HepG2 (cell line): ENCODE measurements around the gene NCAPD2.

ENCODE experiments used
- ASH2L ChIP-seq: fragments of 300-600, 200-600 bp; sonication (generic); IDR thresholded peaks from 2 replicates; pipeline ENCODE4 v1.7.0; 2017; ENCODE audit warnings: low read depth, mild to moderate bottlenecking, moderate library complexity, mixed read lengths, low read length; ENCODE audit not compliant: insufficient read length
- ELF1 ChIP-seq: sonication (generic); formaldehyde crosslinking; IDR thresholded peaks from 2 replicates; pipeline ENCODE4 v1.4.0; 2020; ENCODE audit warnings: missing genetic modification reagents
- EZH2 ChIP-seq: conservative IDR thresholded peaks from 2 replicates; pipeline ENCODE4 v1.6.1; 2012; ENCODE audit warnings: mild to moderate bottlenecking, low read depth, low read length, moderate library complexity
- FOXJ3 ChIP-seq: sonication (generic); formaldehyde crosslinking; IDR thresholded peaks from 2 replicates; pipeline ENCODE4 v1.4.0; 2020; ENCODE audit warnings: missing genetic modification reagents, mild to moderate bottlenecking, borderline replicate concordance
- GABPA ChIP-seq, 2 experiments: IDR thresholded peaks; 2 replicates each; pipeline ENCODE4 v1.6.1; 2011 to 2016; ENCODE audit warnings: low read depth in 2 of 2, low read length in 1 of 2, missing biosample characterization in 1 of 2, missing genetic modification characterization in 1 of 2
- HNRNPUL1 ChIP-seq: fragments of 200-400 bp; formaldehyde crosslinking; IDR thresholded peaks from 2 replicates; pipeline ENCODE4 v1.6.1; 2017; ENCODE audit warnings: low read depth, mild to moderate bottlenecking, low read length, moderate library complexity
- IKZF1 ChIP-seq: fragments of 450-650 bp; IDR thresholded peaks from 2 replicates; pipeline ENCODE4 v1.7.1; 2016
- KDM5A ChIP-seq: fragments of 200-600 bp; sonication (generic); IDR thresholded peaks from 2 replicates; pipeline ENCODE4 v1.7.0; 2018; ENCODE audit warnings: antibody characterized with exemption, mild to moderate bottlenecking, low read length, borderline replicate concordance
- MTA1 ChIP-seq: sonication (generic); formaldehyde crosslinking; IDR thresholded peaks from 2 replicates; pipeline ENCODE4 v1.4.0; 2020; ENCODE audit warnings: missing genetic modification reagents, mild to moderate bottlenecking, borderline replicate concordance
- NFIC ChIP-seq: IDR thresholded peaks from 2 replicates; pipeline ENCODE4 v1.6.1; 2012; ENCODE audit warnings: mild to moderate bottlenecking, low read length, inconsistent platforms
- TF ChIP-seq, protein P1 (sequence below): sonication (generic); formaldehyde crosslinking; IDR thresholded peaks from 2 replicates; pipeline ENCODE4 v1.5.0; 2020; ENCODE audit warnings: mild to moderate bottlenecking, missing genetic modification reagents, moderate library complexity
- TF ChIP-seq, protein P2 (sequence below): sonication (generic); formaldehyde crosslinking; IDR thresholded peaks from 2 replicates; pipeline ENCODE4 v1.8.1; 2023; ENCODE audit warnings: mild to moderate bottlenecking, missing genetic modification reagents
- TF ChIP-seq, protein P3 (sequence below): sonication (generic); formaldehyde crosslinking; IDR thresholded peaks from 2 replicates; pipeline ENCODE4 v1.8.1; 2023; ENCODE audit warnings: mild to moderate bottlenecking, inconsistent platforms, moderate library complexity, missing genetic modification reagents, borderline replicate concordance
- TF ChIP-seq, protein P4 (sequence below): sonication (generic); formaldehyde crosslinking; IDR thresholded peaks from 2 replicates; pipeline ENCODE4 v1.4.0; 2020; ENCODE audit warnings: missing genetic modification reagents

DNA sequence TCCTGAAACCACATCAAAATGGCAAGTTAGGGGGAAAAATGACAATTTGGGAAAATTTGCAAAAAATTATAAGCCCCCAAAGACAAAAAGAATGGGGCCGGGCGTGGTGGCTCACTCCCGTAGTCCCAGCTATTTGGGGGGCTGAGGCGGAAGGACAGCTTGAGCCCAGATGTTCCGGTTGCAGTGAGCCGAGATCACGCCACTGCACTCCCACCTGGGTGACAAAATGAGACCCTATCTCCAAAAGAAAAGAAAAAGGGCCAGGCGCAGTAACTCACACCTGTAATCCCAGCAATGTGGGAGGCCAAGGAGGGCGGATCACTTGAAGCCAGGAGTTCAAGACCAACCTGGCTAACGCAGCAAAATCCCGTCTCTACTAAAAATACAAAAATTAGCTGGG is 21.4 kb upstream of the NCAPD2 start:
- TF ChIP-seq, protein P1, sequence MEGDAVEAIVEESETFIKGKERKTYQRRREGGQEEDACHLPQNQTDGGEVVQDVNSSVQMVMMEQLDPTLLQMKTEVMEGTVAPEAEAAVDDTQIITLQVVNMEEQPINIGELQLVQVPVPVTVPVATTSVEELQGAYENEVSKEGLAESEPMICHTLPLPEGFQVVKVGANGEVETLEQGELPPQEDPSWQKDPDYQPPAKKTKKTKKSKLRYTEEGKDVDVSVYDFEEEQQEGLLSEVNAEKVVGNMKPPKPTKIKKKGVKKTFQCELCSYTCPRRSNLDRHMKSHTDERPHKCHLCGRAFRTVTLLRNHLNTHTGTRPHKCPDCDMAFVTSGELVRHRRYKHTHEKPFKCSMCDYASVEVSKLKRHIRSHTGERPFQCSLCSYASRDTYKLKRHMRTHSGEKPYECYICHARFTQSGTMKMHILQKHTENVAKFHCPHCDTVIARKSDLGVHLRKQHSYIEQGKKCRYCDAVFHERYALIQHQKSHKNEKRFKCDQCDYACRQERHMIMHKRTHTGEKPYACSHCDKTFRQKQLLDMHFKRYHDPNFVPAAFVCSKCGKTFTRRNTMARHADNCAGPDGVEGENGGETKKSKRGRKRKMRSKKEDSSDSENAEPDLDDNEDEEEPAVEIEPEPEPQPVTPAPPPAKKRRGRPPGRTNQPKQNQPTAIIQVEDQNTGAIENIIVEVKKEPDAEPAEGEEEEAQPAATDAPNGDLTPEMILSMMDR (CRISPR knock-in tag): no peak
- TF ChIP-seq MTA1 (CRISPR knock-in tag) (no peak), HNRNPUL1 (no peak), IKZF1 (no peak), FOXJ3 (CRISPR knock-in tag) (no peak), NFIC (no peak), ASH2L (no peak), GABPA (IDR thresholded peaks at IDR 0.05; ENCODE audit: low read depth, low read length) (no peak), GABPA (CRISPR knock-in tag; IDR thresholded peaks at IDR 0.05; ENCODE audit: low read depth) (no peak), KDM5A (no peak), ELF1 (CRISPR knock-in tag) (no peak), EZH2 (no peak)
- TF ChIP-seq, protein P2, sequence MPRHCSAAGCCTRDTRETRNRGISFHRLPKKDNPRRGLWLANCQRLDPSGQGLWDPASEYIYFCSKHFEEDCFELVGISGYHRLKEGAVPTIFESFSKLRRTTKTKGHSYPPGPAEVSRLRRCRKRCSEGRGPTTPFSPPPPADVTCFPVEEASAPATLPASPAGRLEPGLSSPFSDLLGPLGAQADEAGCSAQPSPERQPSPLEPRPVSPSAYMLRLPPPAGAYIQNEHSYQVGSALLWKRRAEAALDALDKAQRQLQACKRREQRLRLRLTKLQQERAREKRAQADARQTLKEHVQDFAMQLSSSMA (CRISPR knock-in tag): no peak
- TF ChIP-seq, protein P3, sequence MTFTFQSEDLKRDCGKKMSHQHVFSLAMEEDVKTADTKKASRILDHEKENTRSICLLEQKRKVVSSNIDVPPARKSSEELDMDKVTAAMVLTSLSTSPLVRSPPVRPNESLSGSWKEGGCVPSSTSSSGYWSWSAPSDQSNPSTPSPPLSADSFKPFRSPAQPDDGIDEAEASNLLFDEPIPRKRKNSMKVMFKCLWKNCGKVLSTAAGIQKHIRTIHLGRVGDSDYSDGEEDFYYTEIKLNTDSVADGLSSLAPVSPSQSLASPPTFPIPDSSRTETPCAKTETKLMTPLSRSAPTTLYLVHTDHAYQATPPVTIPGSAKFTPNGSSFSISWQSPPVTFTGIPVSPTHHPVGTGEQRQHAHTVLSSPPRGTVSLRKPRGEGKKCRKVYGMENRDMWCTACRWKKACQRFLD (CRISPR knock-in tag): no peak
- TF ChIP-seq, protein P4, sequence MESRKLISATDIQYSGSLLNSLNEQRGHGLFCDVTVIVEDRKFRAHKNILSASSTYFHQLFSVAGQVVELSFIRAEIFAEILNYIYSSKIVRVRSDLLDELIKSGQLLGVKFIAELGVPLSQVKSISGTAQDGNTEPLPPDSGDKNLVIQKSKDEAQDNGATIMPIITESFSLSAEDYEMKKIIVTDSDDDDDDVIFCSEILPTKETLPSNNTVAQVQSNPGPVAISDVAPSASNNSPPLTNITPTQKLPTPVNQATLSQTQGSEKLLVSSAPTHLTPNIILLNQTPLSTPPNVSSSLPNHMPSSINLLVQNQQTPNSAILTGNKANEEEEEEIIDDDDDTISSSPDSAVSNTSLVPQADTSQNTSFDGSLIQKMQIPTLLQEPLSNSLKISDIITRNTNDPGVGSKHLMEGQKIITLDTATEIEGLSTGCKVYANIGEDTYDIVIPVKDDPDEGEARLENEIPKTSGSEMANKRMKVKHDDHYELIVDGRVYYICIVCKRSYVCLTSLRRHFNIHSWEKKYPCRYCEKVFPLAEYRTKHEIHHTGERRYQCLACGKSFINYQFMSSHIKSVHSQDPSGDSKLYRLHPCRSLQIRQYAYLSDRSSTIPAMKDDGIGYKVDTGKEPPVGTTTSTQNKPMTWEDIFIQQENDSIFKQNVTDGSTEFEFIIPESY (CRISPR knock-in tag): no peak
